HepG2 (cell line): Measurements from ENCODE around the gene SYS1. TPM values are rescaled to one million over a fixed set of nuclear protein-coding genes. Genes with fewer than 3 reads are reported as not detected.

Source experiments
- CENPX ChIP-seq: sonication (generic); formaldehyde crosslinking; IDR thresholded peaks from 2 replicates; pipeline ENCODE4 v1.9.0; 2021; ENCODE audit warnings: mild to moderate bottlenecking, missing genetic modification reagents, moderate library complexity
- ERF ChIP-seq: IDR thresholded peaks from 2 replicates; pipeline ENCODE4 v1.6.1; 2018; ENCODE audit warnings: missing biosample characterization, missing genetic modification reagents
- ETV5 ChIP-seq: IDR thresholded peaks from 2 replicates; pipeline ENCODE4 v1.6.1; 2018; ENCODE audit warnings: missing biosample characterization, missing genetic modification reagents, inconsistent platforms, borderline replicate concordance
- HNF1B ChIP-seq: sonication (generic); formaldehyde crosslinking; IDR thresholded peaks from 2 replicates; pipeline ENCODE4 v1.5.1; 2020; ENCODE audit warnings: mild to moderate bottlenecking, moderate library complexity, missing genetic modification reagents
- MED13 ChIP-seq: sonication (generic); formaldehyde crosslinking; IDR thresholded peaks from 2 replicates; pipeline ENCODE4 v1.5.0; 2020; ENCODE audit warnings: missing genetic modification reagents
- NFAT5 ChIP-seq: sonication (generic); formaldehyde crosslinking; IDR thresholded peaks from 2 replicates; pipeline ENCODE4 v1.4.0; 2020; ENCODE audit warnings: missing genetic modification reagents
- NFYC ChIP-seq: IDR thresholded peaks from 2 replicates; pipeline ENCODE4 v1.6.1; 2016; ENCODE audit warnings: missing genetic modification reagents, missing compliant biosample characterization
- PHF20 ChIP-seq: sonication (generic); formaldehyde crosslinking; IDR thresholded peaks from 2 replicates; pipeline ENCODE4 v1.5.0; 2020; ENCODE audit warnings: mild to moderate bottlenecking, missing genetic modification reagents
- RFXANK ChIP-seq: IDR thresholded peaks from 2 replicates; pipeline ENCODE4 v1.6.1; 2016
- SP4 ChIP-seq: sonication (generic); formaldehyde crosslinking; IDR thresholded peaks from 2 replicates; pipeline ENCODE4 v1.8.1; 2023; ENCODE audit warnings: mild to moderate bottlenecking, missing genetic modification reagents
- THAP8 ChIP-seq: sonication (generic); formaldehyde crosslinking; IDR thresholded peaks from 2 replicates; pipeline ENCODE4 v1.5.1; 2020; ENCODE audit warnings: missing genetic modification reagents, mild to moderate bottlenecking, borderline replicate concordance
- UBTF ChIP-seq: sonication (generic); formaldehyde crosslinking; IDR thresholded peaks from 2 replicates; pipeline ENCODE4 v1.4.0; 2020; ENCODE audit warnings: mild to moderate bottlenecking, missing genetic modification reagents
- ZNF136 ChIP-seq: sonication (generic); formaldehyde crosslinking; IDR thresholded peaks from 2 replicates; pipeline ENCODE4 v1.8.1; 2022; ENCODE audit warnings: low read depth, mild to moderate bottlenecking, moderate library complexity, missing genetic modification reagents
- ZNF317 ChIP-seq: sonication (generic); formaldehyde crosslinking; IDR thresholded peaks from 2 replicates; pipeline ENCODE4 v1.5.0; 2020; ENCODE audit warnings: mild to moderate bottlenecking, missing genetic modification reagents
- ZNF549 ChIP-seq: sonication (generic); formaldehyde crosslinking; IDR thresholded peaks from 2 replicates; pipeline ENCODE4 v1.5.0; 2020; ENCODE audit warnings: missing genetic modification reagents
- ZNF644 ChIP-seq: IDR thresholded peaks from 2 replicates; pipeline ENCODE4 v1.6.1; 2016; ENCODE audit warnings: low read depth
- ZNF672 ChIP-seq: sonication (generic); formaldehyde crosslinking; IDR thresholded peaks from 2 replicates; pipeline ENCODE4 v1.8.1; 2022; ENCODE audit warnings: missing genetic modification reagents
- ZNF7 ChIP-seq: IDR thresholded peaks from 2 replicates; pipeline ENCODE4 v1.6.1; 2016; ENCODE audit warnings: missing biosample characterization, missing genetic modification reagents
- ZNF841 ChIP-seq: sonication (generic); formaldehyde crosslinking; IDR thresholded peaks from 2 replicates; pipeline ENCODE4 v1.8.1; 2023; ENCODE audit warnings: missing genetic modification reagents, borderline replicate concordance
- ZNF879 ChIP-seq: sonication (generic); formaldehyde crosslinking; IDR thresholded peaks from 2 replicates; pipeline ENCODE4 v1.8.1; 2023; ENCODE audit warnings: missing genetic modification reagents
- polyA plus RNA-seq, 8 experiments: library from polyadenylated mRNA; depleted of rRNA in 3 of 8; stranded (reverse) in 7 of 8; unstranded in 1 of 8; fragments of >200 nt; fragmentation: Illumina TruSeq in 4 of 8; extraction: Trizol in 4 of 8; gene quantifications; 2 replicates each; pipeline versions ENCODE4 v1.2.1 to v1.2.3, GENCODE V29; 2011 to 2016; ENCODE audit warnings: low read depth in 4 of 8, missing spikeins in 1 of 8, mixed read lengths in 1 of 8; ENCODE audit not compliant: insufficient read depth in 1 of 8
- total RNA-seq, 5 experiments: library from RNA; depleted of rRNA; stranded (reverse); fragments of >200 nt; fragmentation: Illumina TruSeq; extraction: Trizol; gene quantifications; 2 replicates each; pipeline ENCODE4 v1.2.3, GENCODE V29; 2016; ENCODE audit warnings: low read depth in 1 of 5

Gene SYS1
- total and polyA plus RNA-seq, 2 of the 13 experiments (the other 11 are each of a cell fraction or from before 2014, with no cell fraction given): 38.3 to 65.6 TPM

GRCh38 chr20:45415822-45416637 lies 53.1 kb downstream of the SYS1 start, which contains the start of gene PIGT (continued):
- TF ChIP-seq UBTF (CRISPR knock-in tag) (peak; percentile 78), ZNF136 (peak; percentile 87; the same call in 1 of the 2 replicates), ZNF7 (CRISPR knock-in tag) (no peak), SP4 (CRISPR knock-in tag) (peak; percentile 79), ZNF644 (peak; percentile 29; the same call in 1 of the 2 replicates), ZNF317 (CRISPR knock-in tag) (peak; percentile 77; the same call in 1 of the 2 replicates), MED13 (CRISPR knock-in tag) (peak; percentile 73; the same call in 1 of the 2 replicates), ZNF879 (CRISPR knock-in tag) (0 out of 2 replicates have a peak, but pooled peaks have one; percentile 31), NFAT5 (peak; percentile 85), THAP8 (CRISPR knock-in tag) (peak; percentile 88; the same call in 1 of the 2 replicates), ERF (peak; percentile 95), ZNF672 (CRISPR knock-in tag) (no peak), ZNF549 (peak; percentile 23; the same call in 1 of the 2 replicates), RFXANK (CRISPR knock-in tag) (peak; percentile 84; the same call in 1 of the 2 replicates), ETV5 (CRISPR knock-in tag) (peak; percentile 79), PHF20 (CRISPR knock-in tag) (peak; percentile 100), NFYC (CRISPR knock-in tag) (peak; percentile 97), HNF1B (CRISPR knock-in tag) (peak; percentile 96), ZNF841 (CRISPR knock-in tag) (no peak), CENPX (CRISPR knock-in tag) (no peak)
